Tibial nerve (tissue), 4 donors: Measurements from ENCODE around the gene ARHGAP25. TPM values are rescaled to one million over a fixed set of nuclear protein-coding genes. Genes with fewer than 3 reads are reported as not detected.

ENCODE experiments used
- DNase-seq, 2 donors: peaks; one replicate each; pipeline ENCODE4 v3.0.0-alpha.2; 2019; ENCODE audit warnings: low spot score in 2 of 2
- H3K27ac ChIP-seq, 4 donors: fragments of 200-600 bp; sonication (generic) in 3 of 4; one replicate each; pipeline ENCODE4 v1.5.1; 2017 to 2019; ENCODE audit warnings: mild to moderate bottlenecking in 1 of 4
- H3K27me3 ChIP-seq, 2 donors: fragments of 200-600 bp; sonication (generic) in 1 of 2; one replicate each; pipeline versions ENCODE4 v1.5.1 to v1.6.0; 2017 to 2019
- H3K36me3 ChIP-seq, 3 donors: fragments of 200-600 bp; sonication (generic); one replicate each; pipeline ENCODE4 v1.5.1; 2018 to 2019
- H3K4me1 ChIP-seq, 4 donors: fragments of 200-600 bp; sonication (generic) in 3 of 4; one replicate each; pipeline ENCODE4 v1.5.1; 2017 to 2019
- H3K4me3 ChIP-seq, 4 donors: fragments of 200-600 bp; sonication (generic) in 3 of 4; one replicate each; pipeline ENCODE4 v1.5.1; 2017 to 2019; ENCODE audit warnings: mild to moderate bottlenecking in 1 of 4, moderate library complexity in 1 of 4
- H3K9me3 ChIP-seq, 4 donors: fragments of 200-600 bp; sonication (generic) in 3 of 4; one replicate each; pipeline ENCODE4 v1.5.1; 2017 to 2019
- EP300 ChIP-seq, 2 donors: sonication (generic); formaldehyde crosslinking; IDR thresholded peaks; one replicate each; pipeline ENCODE4 v1.6.1; 2017; ENCODE audit warnings: antibody characterized with exemption in 2 of 2, mild to moderate bottlenecking in 1 of 2
- POLR2A ChIP-seq, 2 donors: fragments of 450-650 bp; IDR thresholded peaks; one replicate each; pipeline ENCODE4 v1.6.1; 2017; ENCODE audit warnings: antibody characterized with exemption in 2 of 2, mild to moderate bottlenecking in 2 of 2, moderate library complexity in 2 of 2
- WGBS, 2 donors: methylation state at CpG; one replicate each; pipeline ENCODE4 v1.1.5; 2018; 5-methylcytosine and 5-hydroxymethylcytosine counted together
- total RNA-seq, 4 donors: library from RNA; depleted of rRNA; stranded (reverse); fragments of >200 nt; gene quantifications; one replicate each; pipeline ENCODE4 v1.1.0, GENCODE V29; 2016
- TF ChIP-seq, protein P1 (sequence below), 5 experiments: fragments of 200-600 bp in 3 of 5; fragments of 450-650 bp in 2 of 5; sonication (generic) in 3 of 5; IDR thresholded peaks; one replicate each; pipeline ENCODE4 v1.5.1; 2016 to 2019; ENCODE audit warnings: antibody characterized with exemption in 5 of 5, mild to moderate bottlenecking in 3 of 5, moderate library complexity in 2 of 5

The ARHGAP25 gene
- total RNA-seq, 4 donors from 2014 or later: 4.3 to 9.6 (median 5.3) TPM

- Histone ChIP-seq H3K27me3 (no peaks in the 10 kb centered on the region), H3K36me3 (no peaks in the 10 kb centered on the region), H3K4me3 (no peak overlapping the region), H3K9me3 (no peaks in the 10 kb centered on the region), H3K4me1 (peaks cover 0 to 2% (median 0%) of the 10 kb centered on the region in 4 donors), H3K27ac (no peak overlapping the region)
- 93 to 100% methylated on average over 1 of the region's 1 CpG for WGBS, 2 donors
- no peak for DNase-seq
- TF ChIP-seq EP300 (IDR thresholded peaks at IDR 0.05) (no peak), POLR2A (IDR thresholded peaks at IDR 0.05) (no peak)
- TF ChIP-seq, protein P1, sequence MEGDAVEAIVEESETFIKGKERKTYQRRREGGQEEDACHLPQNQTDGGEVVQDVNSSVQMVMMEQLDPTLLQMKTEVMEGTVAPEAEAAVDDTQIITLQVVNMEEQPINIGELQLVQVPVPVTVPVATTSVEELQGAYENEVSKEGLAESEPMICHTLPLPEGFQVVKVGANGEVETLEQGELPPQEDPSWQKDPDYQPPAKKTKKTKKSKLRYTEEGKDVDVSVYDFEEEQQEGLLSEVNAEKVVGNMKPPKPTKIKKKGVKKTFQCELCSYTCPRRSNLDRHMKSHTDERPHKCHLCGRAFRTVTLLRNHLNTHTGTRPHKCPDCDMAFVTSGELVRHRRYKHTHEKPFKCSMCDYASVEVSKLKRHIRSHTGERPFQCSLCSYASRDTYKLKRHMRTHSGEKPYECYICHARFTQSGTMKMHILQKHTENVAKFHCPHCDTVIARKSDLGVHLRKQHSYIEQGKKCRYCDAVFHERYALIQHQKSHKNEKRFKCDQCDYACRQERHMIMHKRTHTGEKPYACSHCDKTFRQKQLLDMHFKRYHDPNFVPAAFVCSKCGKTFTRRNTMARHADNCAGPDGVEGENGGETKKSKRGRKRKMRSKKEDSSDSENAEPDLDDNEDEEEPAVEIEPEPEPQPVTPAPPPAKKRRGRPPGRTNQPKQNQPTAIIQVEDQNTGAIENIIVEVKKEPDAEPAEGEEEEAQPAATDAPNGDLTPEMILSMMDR (IDR thresholded peaks at IDR 0.05): no peak
Observed at GRCh38 chr2:68710336-68710735, 24.3 kb upstream of the ARHGAP25 start.

- H3K4me1 ChIP-seq: peaks cover 0 to 5% (median 0%) of the 10 kb centered on the region in 4 donors
- no peaks in the 10 kb centered on the region for H3K9me3 ChIP-seq
- H3K27ac ChIP-seq: no peak overlapping the region
- no peaks in the 10 kb centered on the region for H3K36me3 ChIP-seq
- no peaks in the 10 kb centered on the region for H3K27me3 ChIP-seq
- no peak for DNase-seq
- WGBS, 2 donors: 65 to 77% methylated on average over 1 of the region's 1 CpG
- H3K4me3 ChIP-seq: no peak overlapping the region
- TF ChIP-seq, protein P1 (IDR thresholded peaks at IDR 0.05): no peak
- TF ChIP-seq EP300 (IDR thresholded peaks at IDR 0.05): no peak
- TF ChIP-seq POLR2A (IDR thresholded peaks at IDR 0.05): no peak
Observed at GRCh38 chr2:68710756-68711155, 23.9 kb upstream of the ARHGAP25 start.

DNA sequence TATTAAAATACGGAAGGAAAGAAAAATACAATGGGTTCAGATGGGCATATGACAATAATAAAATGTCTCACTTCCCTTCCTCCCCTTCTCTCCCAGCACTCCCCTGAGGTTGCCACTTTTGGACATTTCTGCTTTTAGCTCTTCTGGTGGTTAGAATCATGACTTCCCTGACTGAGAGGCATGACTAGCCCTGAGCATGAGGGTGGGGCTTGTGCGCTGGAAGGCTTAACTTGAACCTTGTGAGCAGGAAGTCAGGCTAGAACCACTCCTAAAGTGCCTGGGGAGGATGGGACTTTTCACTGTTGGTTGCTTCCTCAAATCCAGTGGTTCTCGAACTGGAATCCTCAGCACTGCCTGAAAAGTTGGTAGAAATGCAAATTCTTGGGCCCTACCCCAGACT is 19.7 kb upstream of the ARHGAP25 start:
- peak overlapping the region in 1 of 4 donors; percentile 45 for H3K27ac ChIP-seq
- peaks cover 0 to 5% (median 0%) of the 10 kb centered on the region in 4 donors for H3K4me1 ChIP-seq
- no peak overlapping the region for H3K4me3 ChIP-seq
- H3K36me3 ChIP-seq: no peaks in the 10 kb centered on the region
- WGBS, 2 donors: 55 to 71% methylated on average over 3 of the region's 3 CpGs
- TF ChIP-seq, protein P1 (IDR thresholded peaks at IDR 0.05): no peak
- TF ChIP-seq EP300 (IDR thresholded peaks at IDR 0.05) (peak; percentile 53 to 86), POLR2A (IDR thresholded peaks at IDR 0.05) (no peak)
- H3K27me3 ChIP-seq: no peaks in the 10 kb centered on the region
- DNase-seq: peak in 1 of 2 donors; percentile 43
- H3K9me3 ChIP-seq: no peaks in the 10 kb centered on the region

- peaks cover 0 to 5% (median 0%) of the 10 kb centered on the region in 4 donors for H3K4me1 ChIP-seq
- 50 to 60% methylated on average over 12 to 13 of the region's 13 CpGs for WGBS, 2 donors
- TF ChIP-seq POLR2A (IDR thresholded peaks at IDR 0.05): no peak
- TF ChIP-seq, protein P1 (IDR thresholded peaks at IDR 0.05): peak in 3 of 5 experiments; percentile 22 to 50 (median 30)
- H3K27me3 ChIP-seq: no peaks in the 10 kb centered on the region
- DNase-seq: peak; percentile 19 to 34
- no peak overlapping the region for H3K4me3 ChIP-seq
- H3K36me3 ChIP-seq: no peaks in the 10 kb centered on the region
- H3K27ac ChIP-seq: peak overlapping the region in 1 of 4 donors; percentile 45
- H3K9me3 ChIP-seq: no peaks in the 10 kb centered on the region
Observed at GRCh38 chr2:68715353-68716041, 19.1 kb upstream of the ARHGAP25 start.

- Histone ChIP-seq H3K27ac (no peak overlapping the region), H3K36me3 (no peaks in the 10 kb centered on the region), H3K4me3 (no peak overlapping the region), H3K9me3 (no peaks in the 10 kb centered on the region), H3K4me1 (peaks cover 0 to 5% (median 0%) of the 10 kb centered on the region in 4 donors), H3K27me3 (no peaks in the 10 kb centered on the region)
- TF ChIP-seq EP300 (IDR thresholded peaks at IDR 0.05): no peak
- no peak for TF ChIP-seq POLR2A (IDR thresholded peaks at IDR 0.05)
- TF ChIP-seq, protein P1 (IDR thresholded peaks at IDR 0.05): no peak
- 84 to 85% methylated on average over 8 of the region's 8 CpGs for WGBS, 2 donors
- no peak for DNase-seq
Observed at GRCh38 chr2:68716604-68717304, 17.9 kb upstream of the ARHGAP25 start.
